HL-60/S4 (cell line): Measurements from ENCODE around the gene IQCE.
"Not testable (repeated sequence)": the region's sequence is repeated elsewhere in the genome, so short reads cannot be mapped to it uniquely, and the experiment has no call there.

Experiments
- in situ Hi-C: fragments of 300-500 bp; cut with MboI; formaldehyde crosslinking; loops from 2 replicates; pipeline ENCODE4 v1.14.3; 2022; ENCODE audit warnings: low sequenced_read_pairs

IQCE gene

GRCh38 chr7:2575733-2576340 lies 17.1 kb downstream of the IQCE start:
- in situ Hi-C loops, result no loop called here

GRCh38 chr7:2576742-2577491 lies 18.1 kb downstream of the IQCE start:
- in situ Hi-C loops, result no loop called here

- in situ Hi-C loops, result no loop called here
Measured at GRCh38 chr7:2577914-2578680, 19.3 kb downstream of the IQCE start.

DNA sequence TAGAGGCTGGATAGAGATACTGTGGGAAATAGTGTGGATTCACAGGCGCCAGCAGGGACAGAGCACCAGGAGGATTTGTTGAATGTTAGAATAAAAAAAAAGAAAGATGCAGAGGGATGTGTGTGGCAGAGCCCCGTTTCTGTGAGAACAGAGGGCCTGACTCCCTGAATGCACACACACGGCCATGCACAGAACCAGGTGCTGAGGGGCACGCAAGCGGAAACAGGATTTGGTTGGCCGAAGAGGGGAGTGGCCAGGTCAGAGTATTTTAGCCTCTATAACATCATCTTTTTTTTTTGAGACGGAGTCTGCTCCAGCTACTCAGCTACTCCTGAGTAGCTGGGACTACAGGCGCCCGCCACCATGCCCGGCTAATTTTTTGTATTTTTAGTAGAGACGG lies 21.9 kb downstream of the IQCE start:
- in situ Hi-C loops, result no loop called here

- in situ Hi-C loops, result no loop called here
Measured at GRCh38 chr7:2582006-2582735, 23.4 kb downstream of the IQCE start.

GRCh38 chr7:2583798-2584580 lies 25.2 kb downstream of the IQCE start:
- in situ Hi-C loops, result no loop called here

GRCh38 chr7:2585446-2585845 lies 26.7 kb downstream of the IQCE start:
- in situ Hi-C loops, result no loop called here

DNA sequence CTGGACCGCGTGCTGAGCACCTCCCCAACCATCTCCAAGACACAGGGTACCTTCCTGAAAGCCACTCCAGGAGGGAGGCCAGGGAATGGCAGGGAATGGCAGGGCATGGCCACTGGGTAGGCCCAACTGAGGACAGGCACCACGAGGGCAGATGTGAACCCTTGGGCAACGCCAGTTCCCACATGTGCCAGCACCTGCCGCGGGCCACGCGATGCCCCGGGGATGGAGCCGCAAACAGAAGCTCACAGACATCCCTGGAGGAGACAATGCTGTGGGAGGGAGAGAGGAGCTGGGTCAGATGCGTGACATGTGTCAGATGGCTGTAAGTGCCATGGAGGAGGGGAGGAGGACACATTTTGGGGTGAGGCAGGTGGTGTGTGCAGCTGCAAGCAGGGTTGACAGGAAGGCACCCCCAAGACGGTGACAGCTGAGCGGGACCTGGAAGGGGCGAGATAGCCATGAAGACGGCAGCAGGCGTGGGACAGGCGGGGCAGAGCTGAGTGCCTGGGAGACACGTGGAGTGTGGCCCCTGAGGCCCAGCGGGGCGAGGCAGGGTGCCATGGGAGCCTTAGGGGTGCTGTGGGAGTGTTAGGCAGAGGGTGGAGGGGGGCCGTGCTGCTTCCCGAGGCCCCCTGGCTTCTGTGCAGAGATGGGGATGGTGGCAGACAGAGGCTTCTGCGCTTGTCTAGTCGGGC lies 27.7 kb downstream of the IQCE start:
- in situ Hi-C loops, result no loop called here

- in situ Hi-C loops, result no loop called here
Measured at GRCh38 chr7:2587134-2587533, 28.4 kb downstream of the IQCE start.

DNA sequence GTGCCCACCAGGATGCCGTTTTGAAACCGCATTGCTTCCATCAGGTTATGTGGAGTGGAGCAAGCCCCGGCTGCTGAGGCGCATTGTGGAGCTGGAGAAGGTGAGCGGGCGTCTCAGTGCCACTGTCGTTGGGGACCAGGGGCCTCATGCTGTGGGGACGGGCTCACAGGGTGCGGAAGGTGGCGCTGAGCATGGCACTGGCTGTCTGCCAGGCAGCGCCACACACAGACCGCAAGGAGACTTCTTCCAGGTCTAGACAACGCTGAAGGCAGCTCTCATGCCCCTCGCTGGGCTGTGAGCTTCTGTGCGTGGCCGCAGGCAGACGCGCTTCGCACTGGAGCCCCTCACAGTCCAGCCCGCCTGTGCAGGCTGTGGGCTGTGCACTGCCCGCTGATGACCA lies 29.0 kb downstream of the IQCE start:
- in situ Hi-C loops, result no loop called here

DNA sequence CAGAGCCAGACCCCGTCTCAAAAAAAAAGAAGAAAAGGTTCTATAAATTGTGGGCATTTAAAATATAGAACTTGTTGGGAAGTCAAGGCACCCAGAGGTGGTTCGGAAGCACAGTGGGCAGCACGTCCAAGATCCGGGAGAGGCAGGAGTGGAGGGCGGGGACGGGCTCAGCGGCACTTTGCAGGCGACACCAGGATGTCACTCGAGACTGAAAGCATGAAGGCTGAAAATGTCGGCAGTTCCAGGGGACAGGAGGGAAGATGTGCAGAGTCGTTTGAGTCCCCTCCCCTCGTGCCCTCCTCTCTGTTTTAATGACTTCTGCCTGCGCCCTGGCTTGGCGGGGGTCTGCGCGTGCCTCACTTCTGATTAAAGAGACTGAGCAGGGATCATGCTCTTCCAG lies 30.6 kb downstream of the IQCE start:
- in situ Hi-C loops, result no loop called here

DNA sequence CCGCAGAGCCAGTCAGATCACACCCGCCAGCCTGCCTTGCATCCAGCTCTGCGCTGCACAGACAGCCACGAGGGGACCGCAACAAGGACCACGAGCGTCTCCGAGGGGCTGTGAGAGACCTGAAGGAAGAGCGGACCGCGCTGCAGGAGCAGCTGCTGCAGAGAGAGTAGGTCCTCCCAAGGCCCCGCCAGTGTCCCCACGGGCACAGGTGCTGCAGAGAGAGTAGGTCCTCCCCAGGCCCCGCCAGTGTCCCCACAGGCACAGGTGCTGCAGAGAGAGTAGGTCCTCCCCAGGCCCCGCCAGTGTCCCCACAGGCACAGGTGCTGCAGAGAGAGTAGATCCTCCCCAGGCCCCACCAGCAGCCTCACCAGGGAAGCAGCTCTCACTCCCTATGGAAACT lies 31.2 kb downstream of the IQCE start:
- in situ Hi-C loops, result not testable (repeated sequence)

DNA sequence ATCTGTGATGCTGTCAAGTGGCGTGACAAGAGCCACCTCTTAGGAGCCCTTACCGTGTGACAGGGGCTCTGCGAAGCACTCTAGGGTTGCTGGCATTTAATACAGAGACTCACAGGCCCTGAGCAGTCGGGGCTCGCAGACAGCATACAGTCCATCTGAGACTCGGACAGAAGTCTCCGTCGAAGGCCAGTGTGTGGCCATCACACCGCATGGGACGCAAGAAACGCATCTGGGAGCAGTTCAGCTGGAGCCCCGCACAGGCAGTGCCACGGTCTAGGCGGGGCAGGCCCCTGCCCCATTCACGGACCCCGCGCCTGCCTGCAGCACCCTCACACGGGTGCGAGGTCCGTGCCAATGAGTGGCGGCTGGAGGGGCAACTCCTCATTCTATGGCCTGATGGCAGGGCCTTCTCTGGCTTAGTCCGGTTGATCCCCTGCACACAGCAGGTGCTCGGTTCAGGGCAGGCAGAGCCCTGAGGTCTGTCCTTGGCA lies 33.6 kb downstream of the IQCE start:
- in situ Hi-C loops, result no loop called here

- in situ Hi-C loops, result no loop called here
Measured at GRCh38 chr7:2593036-2593727, 34.4 kb downstream of the IQCE start.

DNA sequence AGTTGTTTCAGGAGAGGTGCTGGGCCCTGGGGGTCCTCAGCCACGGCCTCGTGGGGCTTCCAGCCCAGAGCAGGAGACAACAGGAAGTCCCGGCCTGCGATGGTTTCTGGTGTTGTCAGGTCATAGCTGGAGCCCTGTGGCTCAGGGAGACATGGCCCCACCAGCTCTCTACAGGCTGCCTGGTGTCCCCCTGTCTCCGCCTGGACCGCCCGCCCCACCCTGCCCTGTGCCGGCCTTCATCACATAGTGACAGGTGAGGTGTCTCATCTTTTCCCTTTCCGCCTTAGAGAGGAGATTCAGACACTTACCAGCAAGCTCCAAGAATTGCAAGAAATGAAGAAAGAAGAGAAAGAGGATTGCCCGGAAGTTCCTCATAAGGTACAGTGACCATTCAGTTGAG lies 35.8 kb downstream of the IQCE start:
- in situ Hi-C loops, result no loop called here

- in situ Hi-C loops, result no loop called here
Measured at GRCh38 chr7:2595258-2595860, 36.6 kb downstream of the IQCE start.

GRCh38 chr7:2596464-2597272 lies 37.9 kb downstream of the IQCE start:
- in situ Hi-C loops, result no loop called here

DNA sequence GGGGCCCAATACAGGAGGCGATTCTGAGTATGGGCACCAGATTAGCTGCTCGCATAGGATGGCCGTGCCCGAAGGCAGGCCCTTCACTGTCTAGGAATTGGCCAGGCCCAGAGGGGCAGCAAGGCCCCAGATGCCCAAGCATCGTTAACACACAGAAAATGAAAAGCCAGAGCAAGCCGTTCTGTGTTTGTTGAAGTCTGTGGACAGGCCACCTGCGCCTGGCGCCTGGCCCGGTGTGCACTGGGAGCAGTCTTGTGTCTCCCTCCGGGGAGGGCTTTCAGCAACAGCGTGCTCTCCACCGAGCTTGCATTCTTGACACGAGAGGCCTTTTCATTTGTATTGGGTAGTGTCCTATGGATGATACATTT lies 38.5 kb downstream of the IQCE start:
- in situ Hi-C loops, result no loop called here
